22Rv1 (cell line): Measurements from ENCODE around the gene PLAC1.

Experiments
- CTCF ChIP-seq: fragments of 450-650 bp; IDR thresholded peaks from 2 replicates; pipeline ENCODE4 v1.5.1; 2017; ENCODE audit warnings: mild to moderate bottlenecking
- ZFX ChIP-seq: fragments of 450-650 bp; IDR thresholded peaks from 2 replicates; pipeline ENCODE4 v1.6.1; 2017; ENCODE audit warnings: antibody characterized with exemption, borderline replicate concordance

GRCh38 chrX:134533952-134534351, 124.3 kb downstream of the PLAC1 start:
- TF ChIP-seq CTCF (no peak), ZFX (no peak)
